GM10847 (cell line): ENCODE data around the gene NRG3.

Experiments used
- POLR2A ChIP-seq: IDR thresholded peaks from 2 replicates; pipeline ENCODE4 v1.6.1; 2011; ENCODE audit not compliant: insufficient read length; ENCODE audit errors: extremely low read depth

Gene NRG3

GRCh38 chr10:81914736-81915503 is 39.9 kb downstream of the NRG3 start:
- TF ChIP-seq POLR2A = no peak

GRCh38 chr10:81915504-81915897 is 40.5 kb downstream of the NRG3 start:
- TF ChIP-seq POLR2A = no peak

- TF ChIP-seq POLR2A = no peak
Measured at GRCh38 chr10:81917666-81918065, 42.7 kb downstream of the NRG3 start.

- TF ChIP-seq POLR2A = no peak
Measured at GRCh38 chr10:81918766-81919165, 43.8 kb downstream of the NRG3 start.

GRCh38 chr10:81920213-81920829 is 45.3 kb downstream of the NRG3 start:
- no peak for TF ChIP-seq POLR2A

- no peak for TF ChIP-seq POLR2A
Measured at GRCh38 chr10:81928119-81928518, 53.1 kb downstream of the NRG3 start.

GRCh38 chr10:81943583-81943982 is 68.6 kb downstream of the NRG3 start:
- TF ChIP-seq POLR2A = no peak

GRCh38 chr10:81944609-81945008 is 69.6 kb downstream of the NRG3 start:
- no peak for TF ChIP-seq POLR2A

GRCh38 chr10:81949283-81949682 is 74.3 kb downstream of the NRG3 start:
- TF ChIP-seq POLR2A = no peak

GRCh38 chr10:81950358-81950757 is 75.4 kb downstream of the NRG3 start:
- TF ChIP-seq POLR2A = no peak

GRCh38 chr10:81953420-81953819 is 78.4 kb downstream of the NRG3 start:
- TF ChIP-seq POLR2A = no peak

GRCh38 chr10:81957976-81958375 is 83.0 kb downstream of the NRG3 start:
- TF ChIP-seq POLR2A = no peak

- no peak for TF ChIP-seq POLR2A
Measured at GRCh38 chr10:81959016-81959415, 84.0 kb downstream of the NRG3 start.

- TF ChIP-seq POLR2A = no peak
Measured at GRCh38 chr10:81961451-81962184, 86.6 kb downstream of the NRG3 start.

- TF ChIP-seq POLR2A = no peak
Measured at GRCh38 chr10:81963606-81964005, 88.6 kb downstream of the NRG3 start.

GRCh38 chr10:81967716-81968115 is 92.7 kb downstream of the NRG3 start:
- no peak for TF ChIP-seq POLR2A

- no peak for TF ChIP-seq POLR2A
Measured at GRCh38 chr10:81969136-81969535, 94.1 kb downstream of the NRG3 start.

- no peak for TF ChIP-seq POLR2A
Measured at GRCh38 chr10:81978238-81978637, 103.2 kb downstream of the NRG3 start.
